Fibroblast of upper back skin (primary cell): ENCODE results near the gene TRIM14.
"Not testable (repeated sequence)": the region's sequence is repeated elsewhere in the genome, so short reads cannot be mapped to it uniquely, and the experiment has no call there.

ENCODE experiments used
- DNase-seq: peaks from one replicate; pipeline ENCODE4 v3.0.0-alpha.2; 2013

Gene TRIM14

GRCh38 chr9:98140503-98140902 is 21.5 kb upstream of the TRIM14 start:
- no peak for DNase-seq

GRCh38 chr9:98136489-98136888 is 17.5 kb upstream of the TRIM14 start:
- DNase-seq: no peak

- DNase-seq: no peak
Observed at GRCh38 chr9:98135938-98136337, 16.9 kb upstream of the TRIM14 start.

GRCh38 chr9:98135558-98135934 is 16.5 kb upstream of the TRIM14 start:
- no peak for DNase-seq

GRCh38 chr9:98134702-98135557 is 15.9 kb upstream of the TRIM14 start:
- no peak for DNase-seq

GRCh38 chr9:98132806-98133631 is 14.0 kb upstream of the TRIM14 start:
- DNase-seq: no peak

GRCh38 chr9:98132158-98132557 is 13.1 kb upstream of the TRIM14 start:
- DNase-seq: no peak

- DNase-seq: no peak
Observed at GRCh38 chr9:98130576-98131228, 11.7 kb upstream of the TRIM14 start.

- DNase-seq: not testable (repeated sequence)
Observed at GRCh38 chr9:98130060-98130459, 11.0 kb upstream of the TRIM14 start.

GRCh38 chr9:98129451-98129881 is 10.4 kb upstream of the TRIM14 start:
- DNase-seq: no peak

- DNase-seq: no peak
Observed at GRCh38 chr9:98128316-98128715, 9.3 kb upstream of the TRIM14 start.

- DNase-seq: no peak
Observed at GRCh38 chr9:98127226-98127625, 8.2 kb upstream of the TRIM14 start.

- no peak for DNase-seq
Observed at GRCh38 chr9:98124637-98125426, 5.8 kb upstream of the TRIM14 start.

- DNase-seq: not testable (repeated sequence)
Observed at GRCh38 chr9:98124091-98124490, 5.1 kb upstream of the TRIM14 start.

- no peak for DNase-seq
Observed at GRCh38 chr9:98121058-98121457, 2.0 kb upstream of the TRIM14 start.

- DNase-seq: no peak
Observed at GRCh38 chr9:98120476-98120875, 1.5 kb upstream of the TRIM14 start.

- peak; percentile 28 for DNase-seq
Observed at GRCh38 chr9:98117984-98118639, 910 bp downstream of the TRIM14 start.

GRCh38 chr9:98117097-98117496 is 1.9 kb downstream of the TRIM14 start:
- not testable (repeated sequence) for DNase-seq

GRCh38 chr9:98109052-98109451 is 10.0 kb downstream of the TRIM14 start:
- no peak for DNase-seq

GRCh38 chr9:98108531-98109031 is 10.4 kb downstream of the TRIM14 start:
- DNase-seq: no peak

- DNase-seq: no peak
Observed at GRCh38 chr9:98107926-98108325, 11.1 kb downstream of the TRIM14 start.

GRCh38 chr9:98105006-98105405 is 14.0 kb downstream of the TRIM14 start:
- no peak for DNase-seq
